Measurements from ENCODE around the gene RC3H2.

The RC3H2 gene

DNA sequence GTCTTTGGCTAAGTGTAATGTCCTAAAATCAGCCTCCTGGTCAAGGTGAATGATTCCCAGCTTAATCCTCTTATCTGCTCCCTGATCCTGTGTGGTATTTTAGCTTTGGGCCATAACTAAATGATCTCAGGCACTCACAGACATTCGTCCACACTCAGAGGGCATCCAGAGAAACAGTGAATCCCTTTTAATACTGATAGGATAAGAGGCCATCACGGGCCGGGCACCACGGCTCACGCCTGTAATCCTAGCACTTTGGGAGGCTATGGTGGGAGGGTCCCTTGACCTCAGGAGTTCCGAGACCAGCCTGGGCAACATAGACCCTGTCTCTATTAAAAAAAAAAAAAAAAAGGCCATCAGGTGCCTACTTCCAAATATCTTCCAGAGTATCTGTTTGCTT lies 83.1 kb downstream of the RC3H2 start:
- H3K36me3 ChIP-seq (ENCODE audit: control insufficient read depth, insufficient read depth, low read length) = peaks cover 29% of the 10 kb centered on the region
- H3K27ac ChIP-seq (ENCODE audit: insufficient read depth, low read depth, low read length, poor library complexity, severe bottlenecking) = no peak overlapping the region
- WGBS, 2 experiments = 94 to 96% methylated on average over 6 of the region's 6 CpGs

DNA sequence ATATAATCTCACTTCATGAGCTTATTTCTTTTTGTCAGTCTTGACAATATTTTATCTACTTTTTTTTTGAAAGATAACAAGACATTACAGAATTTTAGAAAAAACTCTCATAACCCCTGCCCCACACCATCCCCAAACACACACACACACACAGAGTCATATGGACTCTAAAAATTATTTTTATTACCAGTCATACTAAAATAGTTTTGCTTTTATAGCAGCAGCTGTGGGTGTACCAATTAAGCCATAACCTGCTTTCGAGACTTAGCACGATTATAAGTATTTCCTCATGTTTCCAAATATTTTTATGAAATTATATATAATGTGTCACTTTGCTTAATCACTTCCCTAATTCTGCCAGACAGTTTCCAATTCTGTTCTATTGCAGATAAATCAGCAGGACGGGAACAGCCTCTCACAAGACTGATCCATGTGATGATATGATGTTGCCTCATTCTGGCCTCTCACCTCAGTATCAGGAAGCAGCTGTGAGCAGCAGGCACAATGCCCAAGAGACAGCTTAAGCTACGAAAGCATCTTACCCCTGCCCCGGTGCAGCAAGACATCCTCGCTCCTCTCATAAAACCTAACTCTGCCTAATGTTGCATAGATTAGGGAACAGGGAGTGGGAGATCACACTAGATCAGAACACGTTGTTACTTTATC lies 83.7 kb downstream of the RC3H2 start:
- peaks cover 29% of the 10 kb centered on the region for H3K36me3 ChIP-seq (ENCODE audit: control insufficient read depth, insufficient read depth, low read length)
- no peaks in the 10 kb centered on the region for H3K4me1 ChIP-seq (ENCODE audit: control insufficient read depth, insufficient read depth, low read length)
- H3K9me3 ChIP-seq (ENCODE audit: control insufficient read depth, low read length) = no peaks in the 10 kb centered on the region
- H3K4me3 ChIP-seq (ENCODE audit: insufficient read depth, low read depth, low read length) = no peak overlapping the region
- 95 to 99% methylated on average over 6 to 7 of the region's 7 CpGs for WGBS, 2 experiments
- no peaks in the 10 kb centered on the region for H3K27me3 ChIP-seq (ENCODE audit: control insufficient read depth, insufficient read depth, low read length, poor library complexity, severe bottlenecking)
- H3K27ac ChIP-seq (ENCODE audit: insufficient read depth, low read depth, low read length, poor library complexity, severe bottlenecking) = no peak overlapping the region

More for the DNA sequence above, 83.1 kb downstream of the RC3H2 start:
- Histone ChIP-seq H3K4me3 (ENCODE audit: insufficient read depth, low read depth, low read length) (no peak overlapping the region), H3K27me3 (ENCODE audit: control insufficient read depth, insufficient read depth, low read length, poor library complexity, severe bottlenecking) (no peaks in the 10 kb centered on the region), H3K9me3 (ENCODE audit: control insufficient read depth, low read length) (no peaks in the 10 kb centered on the region), H3K4me1 (ENCODE audit: control insufficient read depth, insufficient read depth, low read length) (peaks cover under 1% of the 10 kb centered on the region)

DNA sequence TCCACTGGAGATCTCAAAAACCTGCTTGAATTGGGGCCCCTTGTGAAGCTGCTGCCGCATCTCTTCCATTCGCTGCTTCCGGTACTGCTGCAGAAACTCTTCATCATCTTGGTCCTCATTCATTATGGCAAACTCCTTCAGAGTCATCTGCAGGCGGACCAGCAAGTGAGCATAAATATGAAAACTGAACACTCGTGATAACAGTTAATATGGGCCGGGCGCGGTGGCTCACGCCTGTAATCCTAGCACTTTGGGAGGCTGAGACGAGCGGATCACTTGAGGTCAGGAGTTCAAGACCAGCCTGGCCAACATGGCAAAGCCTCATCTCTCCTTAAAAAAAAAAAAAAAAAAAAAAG lies 84.7 kb downstream of the RC3H2 start:
- H3K27me3 ChIP-seq (ENCODE audit: control insufficient read depth, insufficient read depth, low read length, poor library complexity, severe bottlenecking) = no peaks in the 10 kb centered on the region
- H3K36me3 ChIP-seq (ENCODE audit: control insufficient read depth, insufficient read depth, low read length) = peaks cover 29% of the 10 kb centered on the region
- no peak overlapping the region for H3K27ac ChIP-seq (ENCODE audit: insufficient read depth, low read depth, low read length, poor library complexity, severe bottlenecking)
- 95 to 96% methylated on average over 11 of the region's 11 CpGs for WGBS, 2 experiments
- H3K4me3 ChIP-seq (ENCODE audit: insufficient read depth, low read depth, low read length) = no peak overlapping the region
- H3K9me3 ChIP-seq (ENCODE audit: control insufficient read depth, low read length) = no peaks in the 10 kb centered on the region
- H3K4me1 ChIP-seq (ENCODE audit: control insufficient read depth, insufficient read depth, low read length) = no peaks in the 10 kb centered on the region

DNA sequence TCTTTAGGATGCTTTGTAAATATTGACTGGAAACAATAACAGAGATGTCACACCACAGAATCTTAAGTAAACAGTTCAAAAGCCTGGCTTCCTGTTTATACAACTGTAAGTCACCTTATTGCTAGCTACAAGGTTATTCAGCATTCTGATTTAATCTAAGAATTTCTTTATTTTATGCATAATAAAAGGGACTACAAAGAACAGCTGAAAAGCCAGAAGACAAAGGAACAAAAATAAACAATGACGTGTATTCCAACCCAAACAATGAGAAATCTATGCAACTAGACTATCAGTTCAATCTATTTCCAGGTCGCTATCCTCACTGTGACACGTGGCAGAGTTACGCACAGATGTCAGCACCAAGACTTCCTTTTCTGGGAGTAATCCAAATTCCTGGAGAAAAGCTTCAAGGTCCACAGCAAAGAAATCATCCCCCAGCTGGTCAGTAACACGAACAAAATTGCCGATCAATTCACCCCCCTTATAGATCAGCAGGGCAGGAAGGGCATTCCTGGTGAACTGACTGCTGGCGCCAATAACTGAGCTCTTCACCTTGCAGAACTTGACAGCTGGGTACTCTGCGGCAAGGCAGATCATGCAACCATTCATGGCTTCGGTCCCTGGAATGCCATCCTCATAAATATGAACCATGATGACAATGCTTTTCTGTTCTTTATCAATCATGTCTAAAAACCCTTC lies 85.2 kb downstream of the RC3H2 start:
- Histone ChIP-seq H3K36me3 (ENCODE audit: control insufficient read depth, insufficient read depth, low read length) (peaks cover 29% of the 10 kb centered on the region), H3K27ac (ENCODE audit: insufficient read depth, low read depth, low read length, poor library complexity, severe bottlenecking) (no peak overlapping the region), H3K9me3 (ENCODE audit: control insufficient read depth, low read length) (no peaks in the 10 kb centered on the region), H3K4me3 (ENCODE audit: insufficient read depth, low read depth, low read length) (no peak overlapping the region), H3K27me3 (ENCODE audit: control insufficient read depth, insufficient read depth, low read length, poor library complexity, severe bottlenecking) (no peaks in the 10 kb centered on the region), H3K4me1 (ENCODE audit: control insufficient read depth, insufficient read depth, low read length) (no peaks in the 10 kb centered on the region)
- WGBS, 2 experiments = 93 to 94% methylated on average over 9 of the region's 9 CpGs

DNA sequence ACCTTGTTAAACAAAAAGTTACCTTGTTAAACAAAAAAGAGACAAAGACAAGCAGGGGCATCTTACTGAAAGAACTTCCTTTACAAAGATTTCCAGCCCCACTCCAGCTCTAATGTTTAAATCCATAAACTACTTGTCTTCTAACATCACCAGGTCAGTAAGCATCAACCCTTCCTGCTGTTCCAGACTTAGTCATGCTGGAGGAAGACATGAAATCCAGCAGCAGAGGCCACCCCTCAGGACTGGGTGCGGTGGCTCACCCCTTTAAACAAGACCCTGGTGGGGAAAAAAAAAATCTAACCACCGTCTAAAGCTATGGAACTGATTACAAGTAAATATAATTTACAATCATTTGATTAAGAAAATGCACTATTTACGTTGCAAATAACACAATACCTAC lies 85.8 kb downstream of the RC3H2 start:
- H3K27ac ChIP-seq (ENCODE audit: insufficient read depth, low read depth, low read length, poor library complexity, severe bottlenecking) = no peak overlapping the region
- WGBS, 2 experiments = 89% methylated on average over 2 of the region's 3 CpGs; no CpG with 5 or more reads in 1 of the 2 experiments
- peaks cover 29% of the 10 kb centered on the region for H3K36me3 ChIP-seq (ENCODE audit: control insufficient read depth, insufficient read depth, low read length)

DNA sequence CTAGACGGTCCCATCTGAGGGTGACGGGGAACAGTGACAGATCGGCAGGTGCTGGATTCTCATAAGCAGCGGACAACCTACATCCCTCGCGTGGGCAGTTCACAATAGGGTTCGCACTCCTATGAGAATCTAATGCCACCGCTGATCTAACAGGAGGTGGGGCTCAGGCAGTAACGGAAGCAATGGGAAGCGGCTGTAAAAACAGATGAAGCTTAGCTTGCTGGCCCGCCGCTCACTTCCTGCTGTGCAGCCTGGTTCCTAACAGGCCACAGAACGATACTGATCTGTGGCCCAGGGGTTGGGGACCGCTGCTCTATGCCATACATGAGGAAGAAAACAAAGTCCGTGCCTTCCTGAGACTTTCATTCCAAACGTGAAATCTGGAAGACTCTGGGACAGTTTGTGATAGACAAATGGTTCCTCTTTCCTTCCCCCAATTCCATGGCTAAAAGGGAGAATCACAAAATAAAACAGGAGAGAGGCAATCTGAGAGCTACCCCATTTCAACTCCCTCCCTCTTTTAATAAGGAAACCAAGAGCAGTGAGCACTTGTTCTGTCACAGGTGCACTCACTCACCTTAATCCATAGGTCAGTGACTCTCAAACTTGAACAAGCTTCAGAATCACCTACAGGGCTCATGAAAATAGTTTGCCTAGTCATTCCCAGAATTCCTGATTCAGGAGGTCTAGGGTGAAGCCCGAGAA lies 88.8 kb downstream of the RC3H2 start:
- Histone ChIP-seq H3K36me3 (ENCODE audit: control insufficient read depth, insufficient read depth, low read length) (peaks cover 13% of the 10 kb centered on the region), H3K4me3 (ENCODE audit: insufficient read depth, low read depth, low read length) (no peak overlapping the region), H3K9me3 (ENCODE audit: control insufficient read depth, low read length) (no peaks in the 10 kb centered on the region), H3K4me1 (ENCODE audit: control insufficient read depth, insufficient read depth, low read length) (no peaks in the 10 kb centered on the region), H3K27ac (ENCODE audit: insufficient read depth, low read depth, low read length, poor library complexity, severe bottlenecking) (no peak overlapping the region), H3K27me3 (ENCODE audit: control insufficient read depth, insufficient read depth, low read length, poor library complexity, severe bottlenecking) (no peaks in the 10 kb centered on the region)
- WGBS, 2 experiments = 93% methylated on average over 17 of the region's 17 CpGs

More for the DNA sequence above, 85.8 kb downstream of the RC3H2 start:
- Histone ChIP-seq H3K27me3 (ENCODE audit: control insufficient read depth, insufficient read depth, low read length, poor library complexity, severe bottlenecking) (no peaks in the 10 kb centered on the region), H3K9me3 (ENCODE audit: control insufficient read depth, low read length) (no peaks in the 10 kb centered on the region), H3K4me3 (ENCODE audit: insufficient read depth, low read depth, low read length) (no peak overlapping the region), H3K4me1 (ENCODE audit: control insufficient read depth, insufficient read depth, low read length) (no peaks in the 10 kb centered on the region)

DNA sequence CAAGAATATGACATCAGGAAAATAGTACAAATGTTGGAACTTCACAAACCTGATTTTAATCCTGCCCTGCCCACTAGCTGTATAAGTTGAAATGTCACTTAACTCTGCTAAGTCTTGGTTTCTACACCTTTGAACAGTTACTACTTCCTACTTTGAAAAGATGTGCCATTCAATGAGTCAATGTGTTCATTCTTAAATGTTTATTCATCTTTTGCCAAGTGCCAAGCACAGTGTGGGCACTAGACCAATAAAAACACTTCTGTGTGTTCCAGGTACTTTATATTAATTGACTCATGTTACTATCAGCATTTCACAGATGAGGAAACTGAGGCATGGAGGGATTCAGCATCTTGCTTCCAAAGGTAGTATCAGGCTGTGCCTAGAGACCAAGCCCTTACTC lies 89.6 kb downstream of the RC3H2 start:
- no peaks in the 10 kb centered on the region for H3K4me1 ChIP-seq (ENCODE audit: control insufficient read depth, insufficient read depth, low read length)
- no peaks in the 10 kb centered on the region for H3K27me3 ChIP-seq (ENCODE audit: control insufficient read depth, insufficient read depth, low read length, poor library complexity, severe bottlenecking)
- no peaks in the 10 kb centered on the region for H3K9me3 ChIP-seq (ENCODE audit: control insufficient read depth, low read length)
- H3K4me3 ChIP-seq (ENCODE audit: insufficient read depth, low read depth, low read length) = no peak overlapping the region
- no peak overlapping the region for H3K27ac ChIP-seq (ENCODE audit: insufficient read depth, low read depth, low read length, poor library complexity, severe bottlenecking)
- H3K36me3 ChIP-seq (ENCODE audit: control insufficient read depth, insufficient read depth, low read length) = peaks cover 8% of the 10 kb centered on the region

DNA sequence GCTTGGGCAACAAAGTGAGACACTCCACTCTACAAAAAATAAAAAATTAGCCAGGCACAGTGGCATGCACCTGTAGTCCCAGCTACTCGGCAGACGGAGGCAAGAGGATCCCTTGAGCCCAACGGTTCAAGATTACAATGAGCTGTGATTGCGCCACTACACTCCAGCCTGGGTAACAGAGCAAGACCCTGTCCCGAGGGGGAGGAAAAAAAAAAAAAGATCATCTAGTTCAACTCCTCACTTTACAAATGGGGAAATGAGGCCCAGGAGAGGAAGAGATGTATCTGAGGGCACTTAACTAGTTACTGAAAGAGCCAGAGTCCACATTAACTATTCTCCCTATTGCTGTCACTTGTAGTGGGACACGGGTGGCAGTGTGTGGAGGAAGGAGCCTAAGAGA lies 90.6 kb downstream of the RC3H2 start:
- Histone ChIP-seq H3K9me3 (ENCODE audit: control insufficient read depth, low read length) (no peaks in the 10 kb centered on the region), H3K27me3 (ENCODE audit: control insufficient read depth, insufficient read depth, low read length, poor library complexity, severe bottlenecking) (no peaks in the 10 kb centered on the region), H3K4me3 (ENCODE audit: insufficient read depth, low read depth, low read length) (no peak overlapping the region), H3K36me3 (ENCODE audit: control insufficient read depth, insufficient read depth, low read length) (no peaks in the 10 kb centered on the region), H3K27ac (ENCODE audit: insufficient read depth, low read depth, low read length, poor library complexity, severe bottlenecking) (no peak overlapping the region), H3K4me1 (ENCODE audit: control insufficient read depth, insufficient read depth, low read length) (no peaks in the 10 kb centered on the region)
- WGBS, 2 experiments = 89 to 93% methylated on average over 6 of the region's 6 CpGs

DNA sequence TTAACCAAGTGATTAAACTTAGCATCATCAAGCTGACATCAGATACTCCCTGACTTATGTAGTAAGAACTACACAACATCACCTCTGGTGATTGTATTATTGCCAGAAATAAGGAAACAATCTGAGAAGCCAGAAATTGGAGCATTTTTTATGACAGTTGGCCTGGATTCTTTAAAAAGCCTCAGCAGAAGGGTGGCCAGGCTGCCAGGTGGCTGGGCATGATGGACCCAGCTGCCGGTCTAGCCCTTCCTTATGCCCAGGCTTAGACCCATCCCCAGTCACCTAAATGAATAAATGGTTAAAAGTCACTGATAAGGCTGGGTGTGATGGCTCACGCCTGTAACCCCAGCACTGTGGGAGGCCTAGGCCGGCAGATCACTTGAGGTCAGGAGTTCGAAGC lies 92.4 kb downstream of the RC3H2 start:
- Histone ChIP-seq H3K4me1 (ENCODE audit: control insufficient read depth, insufficient read depth, low read length) (no peaks in the 10 kb centered on the region), H3K27ac (ENCODE audit: insufficient read depth, low read depth, low read length, poor library complexity, severe bottlenecking) (no peak overlapping the region), H3K27me3 (ENCODE audit: control insufficient read depth, insufficient read depth, low read length, poor library complexity, severe bottlenecking) (no peaks in the 10 kb centered on the region), H3K4me3 (ENCODE audit: insufficient read depth, low read depth, low read length) (no peak overlapping the region), H3K9me3 (ENCODE audit: control insufficient read depth, low read length) (no peaks in the 10 kb centered on the region), H3K36me3 (ENCODE audit: control insufficient read depth, insufficient read depth, low read length) (no peaks in the 10 kb centered on the region)
- 83 to 90% methylated on average over 4 of the region's 4 CpGs for WGBS, 2 experiments

DNA sequence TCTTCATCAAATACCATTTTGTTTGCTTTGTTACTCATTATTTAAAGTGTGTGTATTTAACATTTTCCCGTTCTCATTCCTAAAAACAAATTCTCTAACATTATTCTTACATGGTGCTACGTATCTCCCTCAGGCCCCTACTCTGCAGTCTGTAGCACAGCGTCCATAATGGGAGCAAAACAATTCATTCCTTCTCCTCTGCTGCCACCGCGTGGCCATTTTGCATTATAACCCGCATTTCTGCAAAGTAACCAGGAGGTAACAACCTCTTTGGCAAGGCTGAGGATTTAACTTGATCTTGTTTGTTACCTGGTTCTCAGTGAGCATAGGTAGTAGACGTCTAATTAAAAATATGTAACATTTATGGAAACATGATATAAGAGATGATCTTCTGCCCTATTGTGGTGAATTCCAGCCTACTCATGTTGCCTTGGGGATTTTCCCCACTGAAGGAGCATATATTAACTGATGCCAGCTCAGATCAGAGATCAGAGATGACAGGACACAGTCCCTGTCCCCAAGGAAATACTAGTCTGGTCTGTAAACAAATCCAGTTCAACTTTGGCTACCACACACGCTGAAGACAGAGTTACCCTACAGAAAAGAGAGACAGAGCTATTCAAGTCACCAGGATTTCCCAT lies 94.7 kb downstream of the RC3H2 start:
- H3K4me1 ChIP-seq (ENCODE audit: control insufficient read depth, insufficient read depth, low read length) = no peaks in the 10 kb centered on the region
- no peaks in the 10 kb centered on the region for H3K36me3 ChIP-seq (ENCODE audit: control insufficient read depth, insufficient read depth, low read length)
- no peak overlapping the region for H3K27ac ChIP-seq (ENCODE audit: insufficient read depth, low read depth, low read length, poor library complexity, severe bottlenecking)
- H3K4me3 ChIP-seq (ENCODE audit: insufficient read depth, low read depth, low read length) = no peak overlapping the region
- 7 to 12% methylated on average over 7 to 8 of the region's 8 CpGs for WGBS, 2 experiments
- H3K27me3 ChIP-seq (ENCODE audit: control insufficient read depth, insufficient read depth, low read length, poor library complexity, severe bottlenecking) = no peaks in the 10 kb centered on the region
- H3K9me3 ChIP-seq (ENCODE audit: control insufficient read depth, low read length) = no peaks in the 10 kb centered on the region
